ENCODE data around the gene FTO.

Gene FTO

DNA sequence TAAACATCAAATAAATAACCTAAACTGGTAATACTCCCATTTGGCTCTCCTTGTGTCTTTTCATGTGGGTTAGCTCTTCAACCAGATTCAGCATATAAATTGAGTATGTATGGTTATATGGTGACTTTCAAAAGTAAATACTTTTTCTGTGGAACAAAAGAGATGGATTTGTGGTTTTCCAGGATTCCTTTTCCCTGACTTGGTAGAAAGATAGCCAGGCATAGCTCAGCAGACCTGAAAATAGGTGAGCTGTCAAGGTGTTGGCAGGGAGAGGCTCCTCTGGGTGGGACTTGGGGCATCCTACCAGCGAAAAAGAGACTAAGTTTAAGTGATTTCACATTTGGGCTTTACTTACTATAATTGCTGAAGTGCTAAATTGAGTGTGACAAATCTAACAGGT, 80.3 kb downstream of the FTO start:
- DNase-seq (ENCODE audit: low read depth) = no peak

GRCh38 chr16:53785044-53785443, 81.1 kb downstream of the FTO start:
- no peak for DNase-seq (ENCODE audit: low read depth)

DNA sequence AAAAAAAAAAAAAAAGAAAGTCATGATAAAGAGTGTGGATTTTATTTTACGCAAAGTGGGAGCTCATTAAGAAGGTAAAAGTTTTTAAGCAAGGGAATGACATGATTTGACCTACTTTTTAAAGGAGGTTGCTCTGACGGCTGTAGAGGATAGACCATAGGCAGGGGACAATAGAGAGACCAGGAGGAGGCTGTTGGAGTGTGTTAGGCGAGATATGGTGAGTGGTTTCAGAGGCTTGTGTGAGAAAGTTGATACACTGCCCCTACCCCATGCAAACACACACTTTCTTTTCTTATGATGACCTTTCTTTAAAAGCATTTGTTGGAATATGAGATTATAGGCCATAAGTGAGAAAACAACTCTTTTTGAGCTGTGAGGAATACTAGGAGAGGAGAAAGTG, 82.0 kb downstream of the FTO start:
- no peak for DNase-seq (ENCODE audit: low read depth)

DNA sequence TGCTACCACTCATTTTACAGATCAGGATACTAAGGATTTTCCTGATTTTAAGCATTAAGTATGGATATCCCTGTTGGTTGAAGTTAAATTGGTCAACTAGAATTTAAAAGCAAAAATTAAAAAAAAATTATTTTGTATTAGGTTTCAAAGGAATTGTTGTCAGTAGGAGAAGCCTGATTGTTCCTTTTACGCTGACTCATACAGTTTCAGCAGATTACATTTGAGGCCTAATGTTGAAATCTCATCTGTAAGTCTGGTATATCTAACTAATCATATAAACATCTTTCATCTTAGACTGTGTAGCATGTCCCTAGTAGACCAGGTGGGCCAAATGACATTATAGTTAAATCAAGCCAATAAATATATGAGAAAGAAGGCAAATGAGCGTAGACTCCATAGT, 83.5 kb downstream of the FTO start:
- no peak for DNase-seq (ENCODE audit: low read depth)

DNA sequence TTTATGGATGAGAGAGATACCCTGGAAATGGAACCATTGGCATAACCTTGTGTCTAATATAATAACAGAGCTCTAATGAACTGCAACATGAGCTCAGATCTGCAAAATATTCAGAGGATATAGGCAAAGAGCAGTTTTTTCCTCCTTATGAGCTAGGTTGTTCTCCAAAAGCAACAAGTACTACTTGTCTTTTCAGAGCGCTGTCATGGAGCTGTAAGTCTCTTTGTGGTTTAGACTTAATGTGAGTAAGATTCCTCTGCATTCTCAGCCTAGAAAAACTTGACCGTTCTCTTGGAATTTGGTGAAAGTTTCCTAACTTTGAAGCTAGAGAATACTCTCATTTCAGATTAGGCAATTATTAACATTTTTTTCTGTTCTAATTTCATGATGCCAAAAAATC, 85.2 kb downstream of the FTO start:
- DNase-seq (ENCODE audit: low read depth) = no peak

DNA sequence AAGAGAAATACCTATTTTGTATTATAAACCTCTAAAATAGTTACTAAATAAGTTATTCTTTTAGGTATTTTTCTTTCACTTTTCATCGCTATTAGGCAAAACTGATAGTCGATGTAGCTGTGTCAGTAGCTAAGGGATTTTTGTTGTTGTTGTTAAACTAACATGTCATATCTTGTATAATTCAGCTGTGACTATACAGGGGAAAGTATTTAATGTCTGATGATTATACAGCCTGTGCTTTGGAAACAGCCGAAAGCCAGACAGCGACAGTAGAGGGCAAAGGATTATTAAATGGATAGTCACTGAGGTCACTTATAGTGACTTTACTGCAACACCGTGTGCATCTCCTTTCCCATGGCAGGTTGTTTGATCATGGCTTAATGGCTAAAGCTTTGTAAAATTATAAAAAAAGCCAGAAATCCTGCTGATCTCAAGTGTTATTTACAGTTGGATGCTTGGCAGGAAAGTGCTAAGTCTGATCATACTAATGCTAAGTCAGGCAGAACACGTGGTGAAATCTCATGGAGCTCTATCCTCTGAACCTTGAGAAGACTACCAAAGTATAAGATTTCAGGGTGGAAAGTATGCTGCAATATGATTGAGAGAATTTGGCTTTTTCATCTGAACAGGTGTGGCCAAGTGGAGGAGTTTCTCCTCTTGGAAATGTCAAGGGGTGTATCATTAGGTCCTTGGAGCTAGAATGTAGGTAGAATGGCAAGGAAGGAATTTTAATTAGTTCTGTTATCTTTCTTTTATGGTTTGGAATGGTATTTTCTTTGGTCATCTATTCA, 88.4 kb downstream of the FTO start:
- DNase-seq (ENCODE audit: low read depth) = no peak

- no peak for DNase-seq (ENCODE audit: low read depth)
These were observed 99.5 kb downstream of the FTO start for GRCh38 chr16:53803451-53803850.

GRCh38 chr16:53803998-53804397, 100.0 kb downstream of the FTO start:
- DNase-seq (ENCODE audit: low read depth) = no peak

DNA sequence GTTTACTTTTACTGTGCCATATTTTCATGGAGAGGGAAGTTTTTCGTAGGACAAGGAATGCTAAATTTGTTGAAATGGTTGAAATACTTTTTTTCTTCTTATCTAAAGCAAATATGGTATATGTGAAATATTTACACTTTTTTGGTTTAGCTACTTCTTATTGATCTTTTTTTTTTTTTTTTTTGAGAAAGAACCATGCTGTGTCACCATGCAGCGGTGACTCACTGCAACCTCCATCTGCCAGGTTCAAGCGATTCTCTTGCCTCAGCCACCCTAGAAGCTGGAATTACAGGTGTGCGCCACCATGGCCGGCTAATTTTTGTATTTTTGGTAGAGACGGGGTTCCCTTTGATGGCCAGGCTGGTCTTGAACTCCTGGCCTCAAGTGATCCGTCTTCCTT, 100.5 kb downstream of the FTO start:
- no peak for DNase-seq (ENCODE audit: low read depth)

DNA sequence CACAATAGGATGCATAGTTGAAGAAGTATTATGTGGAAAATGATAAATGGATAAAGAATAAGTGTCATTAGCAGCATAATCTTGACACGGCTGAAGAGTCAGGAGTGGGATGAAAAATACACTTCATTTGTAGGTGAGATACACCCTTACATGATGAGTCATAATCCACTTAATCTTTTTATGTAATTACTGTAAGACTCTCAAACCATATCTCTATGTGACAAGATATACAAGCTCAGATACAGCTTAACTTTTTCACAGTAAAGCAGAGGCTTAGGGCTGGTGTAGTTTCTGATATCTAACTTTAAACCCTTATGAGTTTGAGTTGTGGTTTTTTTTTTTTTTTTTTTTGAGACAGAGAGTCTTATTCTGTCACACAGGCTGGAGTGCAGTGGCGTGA, 101.2 kb downstream of the FTO start:
- DNase-seq (ENCODE audit: low read depth) = no peak

DNA sequence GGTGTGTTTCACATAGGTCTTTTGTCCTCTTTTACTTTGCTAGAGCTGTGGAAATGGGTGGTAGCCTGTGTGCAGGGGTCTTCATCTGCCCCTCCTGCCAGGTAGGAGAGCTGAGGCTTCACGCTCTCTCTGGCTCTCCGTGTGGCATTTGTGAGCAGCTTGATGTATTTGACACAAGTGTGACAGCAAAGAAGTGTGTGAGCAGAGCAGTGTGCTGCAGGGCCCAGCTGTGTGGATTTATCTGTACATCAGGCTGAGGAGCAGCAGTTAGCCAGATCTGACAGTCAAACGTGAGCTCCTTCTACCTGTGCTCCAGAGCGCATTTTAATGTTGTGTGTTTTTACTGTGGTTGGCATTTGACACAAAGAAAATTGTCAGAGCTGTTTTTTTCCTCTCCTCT, 101.8 kb downstream of the FTO start:
- no peak for DNase-seq (ENCODE audit: low read depth)

- no peak for DNase-seq (ENCODE audit: low read depth)
These were observed 105.4 kb downstream of the FTO start for GRCh38 chr16:53809088-53809932.

DNA sequence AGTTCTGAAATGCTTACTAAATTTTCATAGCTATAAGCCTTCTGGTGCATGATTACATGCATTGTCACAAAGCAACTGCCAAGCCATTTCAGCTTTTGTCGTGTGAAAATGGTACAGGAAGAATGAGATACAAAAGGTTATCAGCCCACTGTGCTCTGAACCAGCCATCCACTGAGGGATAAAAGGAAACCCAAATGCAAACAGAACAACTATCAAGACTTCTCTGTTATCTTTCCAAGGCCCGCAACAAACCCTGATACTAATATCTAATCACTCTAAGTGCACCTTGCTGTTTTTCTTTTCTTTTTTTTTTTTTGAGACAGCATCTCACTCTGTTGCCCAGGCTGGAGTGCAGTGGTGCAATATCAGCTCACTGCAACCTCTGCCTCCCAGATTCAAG, 109.0 kb downstream of the FTO start:
- DNase-seq (ENCODE audit: low read depth) = no peak

DNA sequence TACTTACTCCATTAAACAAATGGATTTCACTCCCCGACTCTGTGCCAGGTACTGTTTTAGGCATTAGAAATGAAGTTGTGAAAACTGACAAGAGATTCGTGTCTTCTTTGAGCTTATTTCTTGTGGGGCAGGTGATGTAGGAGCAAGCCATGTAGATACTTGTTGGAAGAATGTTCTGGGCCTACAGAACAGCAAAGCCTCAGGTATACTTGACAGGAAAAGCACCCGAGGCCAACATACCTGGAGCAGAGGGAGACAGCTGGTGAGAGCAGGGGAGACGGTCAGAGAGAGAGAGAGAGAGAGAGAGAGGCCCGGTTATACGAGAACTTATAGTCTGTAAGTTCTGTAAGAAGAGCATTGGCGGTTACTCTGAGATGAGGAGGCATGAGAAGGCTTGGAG, 110.8 kb downstream of the FTO start:
- DNase-seq (ENCODE audit: low read depth) = no peak

DNA sequence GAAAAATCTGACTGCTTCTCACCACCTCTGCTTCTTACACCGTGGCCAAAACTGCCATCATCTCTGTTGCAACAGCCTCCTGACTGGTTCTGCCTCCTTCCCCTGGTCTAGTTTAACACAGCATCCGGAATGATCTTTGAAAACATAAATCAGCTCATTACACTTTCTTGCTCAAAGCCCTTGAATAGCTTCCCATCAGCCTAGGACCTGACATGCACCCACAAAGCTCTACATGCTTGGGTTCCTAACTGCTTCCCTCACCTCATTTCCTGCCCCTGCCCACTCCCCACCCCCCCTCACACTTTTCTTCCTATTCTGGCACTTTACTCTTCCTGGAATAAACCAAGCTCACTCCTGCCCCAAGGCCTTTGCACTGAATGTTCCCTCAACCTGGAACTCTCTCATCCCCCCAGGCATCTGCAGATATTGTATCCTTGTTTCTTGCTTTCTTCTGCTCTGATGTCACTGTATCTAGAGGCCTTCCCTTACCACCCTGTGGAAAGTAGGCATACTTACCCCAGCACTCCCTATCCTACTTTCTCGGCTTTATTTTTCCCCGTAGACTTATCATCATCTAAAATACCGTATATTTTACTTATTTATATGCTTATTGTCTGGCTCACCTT, 112.4 kb downstream of the FTO start:
- DNase-seq (ENCODE audit: low read depth) = no peak

DNA sequence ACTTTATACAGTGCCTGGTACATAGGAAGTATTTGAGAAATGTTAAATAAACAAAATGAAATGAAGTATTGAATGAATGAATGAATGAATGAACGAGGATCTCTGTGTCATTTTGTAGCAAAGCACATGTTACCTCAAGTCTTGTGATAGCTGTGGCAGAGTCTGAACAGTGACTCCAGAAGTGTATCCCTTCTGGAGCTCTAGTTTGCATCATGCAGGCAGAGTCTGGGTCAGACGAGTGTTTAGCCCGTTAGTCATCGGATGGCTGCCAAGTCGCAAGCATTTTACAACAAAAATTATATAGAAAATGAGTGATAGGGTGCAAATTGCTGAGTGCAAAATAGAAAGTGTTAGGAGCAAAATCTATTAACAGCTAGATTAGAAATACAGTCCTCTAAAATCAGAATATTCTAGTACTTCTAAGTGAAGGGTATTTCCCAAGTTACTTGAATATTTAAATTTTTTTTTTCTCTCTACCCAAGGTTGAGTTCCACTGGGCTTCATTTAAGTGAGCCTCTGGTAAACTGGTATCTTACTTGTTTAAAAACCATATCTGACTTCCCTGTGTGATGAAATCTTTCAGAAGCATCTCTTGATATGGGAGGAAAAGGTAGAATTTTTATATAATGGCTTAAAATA, 113.3 kb downstream of the FTO start:
- DNase-seq (ENCODE audit: low read depth) = no peak

DNA sequence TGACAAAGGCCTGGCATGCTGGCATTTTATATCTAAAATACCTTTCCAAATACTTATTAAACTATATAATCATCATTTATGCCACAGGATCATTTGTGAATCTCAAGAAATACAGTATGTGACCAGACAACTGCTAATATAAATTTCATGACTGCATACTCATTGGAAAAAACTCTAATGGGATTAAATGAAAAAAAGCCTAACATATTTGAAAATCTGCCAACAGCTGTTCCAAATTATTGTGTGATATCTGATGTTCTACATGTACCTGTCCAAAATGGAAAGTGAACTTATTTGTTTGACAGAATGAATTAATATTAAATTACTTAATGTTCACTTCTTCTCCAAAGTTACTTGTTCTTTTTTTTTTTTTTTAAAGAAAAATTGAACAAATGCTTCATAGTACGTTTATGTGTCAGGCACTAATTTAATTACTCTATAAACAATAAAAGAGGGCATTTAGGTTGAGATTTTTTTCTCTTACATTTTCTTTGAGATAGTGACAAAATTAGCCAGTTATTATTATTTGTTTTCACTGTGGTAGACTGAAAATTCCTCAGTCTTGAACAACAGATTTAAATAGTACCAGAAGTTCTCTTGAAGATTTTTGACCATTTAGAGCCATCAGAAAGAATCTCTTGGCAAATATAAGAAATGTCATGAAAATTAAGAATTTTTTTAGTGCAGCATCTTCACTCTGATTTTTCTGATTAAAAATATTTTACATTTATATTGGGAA, 114.0 kb downstream of the FTO start:
- no peak for DNase-seq (ENCODE audit: low read depth)

- no peak for DNase-seq (ENCODE audit: low read depth)
These were observed 117.5 kb downstream of the FTO start for GRCh38 chr16:53821487-53821886.

GRCh38 chr16:53821957-53822625, 118.1 kb downstream of the FTO start:
- DNase-seq (ENCODE audit: low read depth) = no peak

DNA sequence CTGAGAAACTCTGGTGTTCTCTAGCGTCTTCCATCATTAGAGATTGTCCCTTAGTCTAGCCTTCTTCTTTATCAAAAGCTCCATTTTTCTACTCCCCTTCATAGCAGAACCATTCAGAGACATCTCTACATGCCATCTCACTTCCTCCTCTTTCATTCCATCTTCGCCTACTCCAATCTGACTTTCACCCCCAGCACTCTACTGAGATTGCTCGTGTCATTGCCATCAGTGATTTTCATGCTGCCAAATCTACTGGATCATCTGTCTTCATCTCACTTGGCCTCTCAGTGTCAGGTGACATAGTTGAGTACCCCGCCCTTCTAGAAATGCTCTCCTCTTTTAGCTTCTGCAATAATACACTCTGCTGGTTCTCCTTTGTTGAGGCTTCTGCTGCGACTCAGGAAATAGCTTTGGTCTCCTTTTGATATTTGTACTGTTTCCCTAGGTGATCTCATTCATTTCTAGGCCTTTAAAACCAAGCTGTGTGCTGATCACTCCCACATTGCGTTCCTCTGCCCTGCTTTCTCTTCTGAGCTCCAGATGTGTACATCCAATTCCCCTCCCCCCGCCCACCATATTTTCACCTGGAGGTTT, 119.1 kb downstream of the FTO start:
- no peak for DNase-seq (ENCODE audit: low read depth)

GRCh38 chr16:53826658-53827057, 122.7 kb downstream of the FTO start:
- no peak for DNase-seq (ENCODE audit: low read depth)
